ENCODE measurements around the gene COL24A1.
"Not testable (repeated sequence)": the region's sequence is repeated elsewhere in the genome, so short reads cannot be mapped to it uniquely, and the experiment has no call there.

COL24A1 gene

DNA sequence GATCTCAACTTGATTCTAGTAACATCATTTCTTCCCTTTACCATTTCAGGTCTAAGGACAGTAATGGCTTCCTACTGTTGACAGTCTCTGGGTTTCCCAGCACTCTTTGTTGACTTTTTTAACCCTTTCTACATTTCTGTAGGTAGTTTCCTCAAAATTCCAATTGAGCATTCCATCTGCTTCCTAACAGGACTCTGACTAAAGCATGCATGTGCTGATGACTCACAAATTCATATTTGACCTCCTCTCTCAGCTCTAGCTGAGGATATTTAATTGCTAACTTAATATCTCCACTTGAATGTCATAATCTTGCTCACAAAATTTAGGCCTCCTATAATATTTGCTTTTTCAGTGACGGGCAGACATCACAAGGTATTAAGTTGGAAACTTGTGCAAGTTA lies 355.1 kb downstream of the COL24A1 start:
- no peaks in the 10 kb centered on the region for H3K27me3 ChIP-seq (ENCODE audit: insufficient read depth, poor library complexity, severe bottlenecking)
- H3K9me3 ChIP-seq (ENCODE audit: severe bottlenecking), result no peaks in the 10 kb centered on the region
- H3K4me3 ChIP-seq (ENCODE audit: severe bottlenecking), result no peak overlapping the region
- DNase-seq (ENCODE audit: low spot score) (no peak), ATAC-seq (ENCODE audit: low read depth) (peak; percentile 61; the same call in 2 of the 3 replicates)
- H3K27ac ChIP-seq (ENCODE audit: poor library complexity, severe bottlenecking), result no peak overlapping the region
- TF ChIP-seq, protein P1, sequence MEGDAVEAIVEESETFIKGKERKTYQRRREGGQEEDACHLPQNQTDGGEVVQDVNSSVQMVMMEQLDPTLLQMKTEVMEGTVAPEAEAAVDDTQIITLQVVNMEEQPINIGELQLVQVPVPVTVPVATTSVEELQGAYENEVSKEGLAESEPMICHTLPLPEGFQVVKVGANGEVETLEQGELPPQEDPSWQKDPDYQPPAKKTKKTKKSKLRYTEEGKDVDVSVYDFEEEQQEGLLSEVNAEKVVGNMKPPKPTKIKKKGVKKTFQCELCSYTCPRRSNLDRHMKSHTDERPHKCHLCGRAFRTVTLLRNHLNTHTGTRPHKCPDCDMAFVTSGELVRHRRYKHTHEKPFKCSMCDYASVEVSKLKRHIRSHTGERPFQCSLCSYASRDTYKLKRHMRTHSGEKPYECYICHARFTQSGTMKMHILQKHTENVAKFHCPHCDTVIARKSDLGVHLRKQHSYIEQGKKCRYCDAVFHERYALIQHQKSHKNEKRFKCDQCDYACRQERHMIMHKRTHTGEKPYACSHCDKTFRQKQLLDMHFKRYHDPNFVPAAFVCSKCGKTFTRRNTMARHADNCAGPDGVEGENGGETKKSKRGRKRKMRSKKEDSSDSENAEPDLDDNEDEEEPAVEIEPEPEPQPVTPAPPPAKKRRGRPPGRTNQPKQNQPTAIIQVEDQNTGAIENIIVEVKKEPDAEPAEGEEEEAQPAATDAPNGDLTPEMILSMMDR (IDR thresholded peaks at IDR 0.05; ENCODE audit: poor library complexity, severe bottlenecking), result no peak
- H3K36me3 ChIP-seq (ENCODE audit: low read depth), result no peaks in the 10 kb centered on the region
- H3K4me1 ChIP-seq (ENCODE audit: insufficient read depth, poor library complexity, severe bottlenecking), result no peaks in the 10 kb centered on the region

DNA sequence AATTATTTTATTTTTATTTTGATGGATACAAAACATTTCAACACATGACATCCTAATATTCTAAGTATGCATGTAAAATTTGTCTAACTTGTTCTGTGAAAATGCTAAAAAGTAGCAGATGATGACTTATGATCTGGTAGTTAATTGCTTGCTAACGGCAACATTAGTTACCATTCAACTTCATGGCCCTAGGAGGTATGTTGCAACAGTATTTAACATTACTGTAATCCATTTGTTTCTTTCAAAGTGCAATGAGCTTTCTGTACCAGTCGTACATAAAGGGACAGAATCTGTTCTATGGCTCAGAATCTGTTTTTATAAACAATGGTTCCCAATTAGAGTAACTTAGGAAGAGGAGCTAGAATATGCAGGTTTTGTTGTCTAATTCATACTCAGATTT lies 356.8 kb downstream of the COL24A1 start:
- ATAC-seq (ENCODE audit: low read depth) (no peak), DNase-seq (ENCODE audit: low spot score) (no peak)
- no peak overlapping the region for H3K27ac ChIP-seq (ENCODE audit: poor library complexity, severe bottlenecking)
- H3K4me3 ChIP-seq (ENCODE audit: severe bottlenecking), result no peak overlapping the region
- TF ChIP-seq, protein P1 (IDR thresholded peaks at IDR 0.05; ENCODE audit: poor library complexity, severe bottlenecking), result no peak
- H3K9me3 ChIP-seq (ENCODE audit: severe bottlenecking), result no peaks in the 10 kb centered on the region
- no peaks in the 10 kb centered on the region for H3K4me1 ChIP-seq (ENCODE audit: insufficient read depth, poor library complexity, severe bottlenecking)
- H3K27me3 ChIP-seq (ENCODE audit: insufficient read depth, poor library complexity, severe bottlenecking), result peaks cover 5% of the 10 kb centered on the region
- H3K36me3 ChIP-seq (ENCODE audit: low read depth), result no peaks in the 10 kb centered on the region

DNA sequence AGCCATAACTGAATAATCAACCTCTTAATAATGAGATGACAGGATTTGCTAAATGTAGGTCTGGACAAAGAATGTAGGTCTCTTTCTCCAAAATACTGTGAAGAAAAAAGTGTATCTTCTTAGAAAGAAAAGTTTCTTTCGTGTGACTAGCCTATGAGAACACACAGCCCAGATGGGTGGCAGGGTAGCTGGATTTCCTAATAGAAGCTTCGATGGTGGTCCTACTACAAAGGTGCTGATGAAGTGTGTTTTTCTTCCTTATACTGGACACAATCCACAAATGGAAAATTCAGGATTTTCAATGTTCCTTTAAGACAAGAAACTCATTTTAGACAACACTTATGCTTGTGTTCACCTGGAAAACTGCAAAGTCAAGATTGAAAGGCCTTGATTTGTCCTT lies 358.2 kb downstream of the COL24A1 start:
- Histone ChIP-seq H3K4me1 (ENCODE audit: insufficient read depth, poor library complexity, severe bottlenecking) (no peaks in the 10 kb centered on the region), H3K36me3 (ENCODE audit: low read depth) (no peaks in the 10 kb centered on the region), H3K4me3 (ENCODE audit: severe bottlenecking) (no peak overlapping the region), H3K9me3 (ENCODE audit: severe bottlenecking) (no peaks in the 10 kb centered on the region), H3K27ac (ENCODE audit: poor library complexity, severe bottlenecking) (no peak overlapping the region), H3K27me3 (ENCODE audit: insufficient read depth, poor library complexity, severe bottlenecking) (peaks cover 8% of the 10 kb centered on the region)
- no peak for ATAC-seq (ENCODE audit: low read depth)
- TF ChIP-seq, protein P1 (IDR thresholded peaks at IDR 0.05; ENCODE audit: poor library complexity, severe bottlenecking), result no peak
- DNase-seq (ENCODE audit: low spot score), result no peak

DNA sequence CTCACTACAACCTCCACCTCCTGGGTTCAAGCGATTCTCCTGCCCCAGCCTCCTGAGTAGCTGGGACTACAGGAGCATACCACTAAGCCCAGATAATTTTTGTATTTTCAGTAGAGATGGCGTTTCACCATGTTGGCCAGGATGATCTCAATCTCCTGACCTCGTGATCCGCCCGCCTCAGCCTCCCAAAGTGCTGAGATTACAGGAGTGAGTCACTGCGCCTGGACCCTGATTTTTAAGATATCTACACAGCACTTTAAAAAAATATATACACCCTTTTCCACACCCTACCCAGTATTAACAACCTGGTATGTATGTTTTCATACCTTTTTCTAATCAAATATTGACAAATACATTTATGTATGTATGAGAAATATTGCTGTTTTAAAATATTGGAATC lies 379.6 kb downstream of the COL24A1 start:
- not testable (repeated sequence) for H3K36me3 ChIP-seq (ENCODE audit: low read depth); H3K9me3 ChIP-seq (ENCODE audit: severe bottlenecking); H3K27me3 ChIP-seq (ENCODE audit: insufficient read depth, poor library complexity, severe bottlenecking); DNase-seq (ENCODE audit: low spot score); H3K27ac ChIP-seq (ENCODE audit: poor library complexity, severe bottlenecking); H3K4me3 ChIP-seq (ENCODE audit: severe bottlenecking); ATAC-seq (ENCODE audit: low read depth); H3K4me1 ChIP-seq (ENCODE audit: insufficient read depth, poor library complexity, severe bottlenecking)

DNA sequence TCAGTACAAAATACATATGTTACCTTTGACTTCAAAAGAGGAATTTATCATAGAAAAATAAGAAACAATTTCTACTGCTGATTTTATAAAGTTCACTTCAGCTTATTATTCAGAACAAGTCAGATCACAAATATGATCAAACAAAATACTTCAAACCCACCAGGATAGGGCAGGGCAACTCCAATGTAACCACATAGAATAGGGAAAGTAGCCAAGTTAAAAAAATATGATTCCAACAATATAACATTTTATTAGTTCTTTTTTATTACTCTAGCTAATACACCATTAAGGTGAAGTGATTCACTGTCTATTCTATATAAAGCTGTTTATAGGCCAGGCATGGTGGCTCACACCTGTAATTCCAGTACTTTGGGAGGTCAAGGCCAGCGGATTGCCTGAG lies 393.8 kb downstream of the COL24A1 start:
- H3K36me3 ChIP-seq (ENCODE audit: low read depth), result no peaks in the 10 kb centered on the region
- ATAC-seq (ENCODE audit: low read depth), result no peak

More for the DNA sequence above, 393.8 kb downstream of the COL24A1 start:
- no peak overlapping the region for H3K27ac ChIP-seq (ENCODE audit: poor library complexity, severe bottlenecking)
- no peaks in the 10 kb centered on the region for H3K9me3 ChIP-seq (ENCODE audit: severe bottlenecking)
- DNase-seq (ENCODE audit: low spot score), result no peak
- TF ChIP-seq, protein P1 (IDR thresholded peaks at IDR 0.05; ENCODE audit: poor library complexity, severe bottlenecking), result no peak
- H3K4me3 ChIP-seq (ENCODE audit: severe bottlenecking), result no peak overlapping the region
- H3K4me1 ChIP-seq (ENCODE audit: insufficient read depth, poor library complexity, severe bottlenecking), result no peaks in the 10 kb centered on the region
- no peaks in the 10 kb centered on the region for H3K27me3 ChIP-seq (ENCODE audit: insufficient read depth, poor library complexity, severe bottlenecking)
